Neutrophil (primary cell): ENCODE results near the gene GIMAP8.

Experiments used
- H3K27ac ChIP-seq: fragments of 200-600 bp; sonication (generic); 2 replicates; pipeline ENCODE4 v1.5.1; 2016; ENCODE audit warnings: mild to moderate bottlenecking, moderate library complexity
- H3K27me3 ChIP-seq: fragments of 200-600 bp; sonication (generic); 2 replicates; pipeline ENCODE4 v1.6.0; 2016; ENCODE audit warnings: mild to moderate bottlenecking
- H3K36me3 ChIP-seq: fragments of 200-600 bp; sonication (generic); 2 replicates; pipeline ENCODE4 v1.5.1; 2017
- H3K4me1 ChIP-seq, 2 experiments: fragments of 200-600 bp in 1 of 2; sonication (generic) in 1 of 2; 1 replicate in 1 of 2; 2 replicates in 1 of 2; pipeline versions ENCODE4 v1.5.1 to v1.6.1; 2013 to 2016; ENCODE audit warnings: low read depth in 1 of 2, low read length in 1 of 2, mild to moderate bottlenecking in 1 of 2, moderate library complexity in 1 of 2; ENCODE audit not compliant: control insufficient read depth in 1 of 2, insufficient read depth in 1 of 2
- H3K4me3 ChIP-seq, 2 experiments: fragments of 200-600 bp in 1 of 2; sonication (generic) in 1 of 2; 1 replicate in 1 of 2; 2 replicates in 1 of 2; pipeline ENCODE4 v1.5.1; 2013 to 2016; ENCODE audit warnings: low read depth in 1 of 2, low read length in 1 of 2, mild to moderate bottlenecking in 1 of 2, moderate library complexity in 1 of 2
- H3K9me3 ChIP-seq: fragments of 200-600 bp; sonication (generic); 2 replicates; pipeline ENCODE4 v1.5.1; 2016
- CTCF ChIP-seq: fragments of 200-600 bp; sonication (generic); IDR thresholded peaks from 2 replicates; pipeline ENCODE4 v1.5.1; 2016; ENCODE audit warnings: antibody characterized with exemption

Gene GIMAP8

GRCh38 chr7:150430465-150431085, 19.9 kb upstream of the GIMAP8 start:
- Histone ChIP-seq H3K27me3 (peaks cover 57% of the 10 kb centered on the region), H3K36me3 (no peaks in the 10 kb centered on the region), H3K9me3 (no peaks in the 10 kb centered on the region), H3K4me3 (no peak overlapping the region), H3K4me1 (peaks cover 0 to 4% of the 10 kb centered on the region in 2 experiments), H3K27ac (no peak overlapping the region)
- no peak for TF ChIP-seq CTCF

GRCh38 chr7:150431839-150432658, 18.4 kb upstream of the GIMAP8 start:
- no peak for TF ChIP-seq CTCF

GRCh38 chr7:150432915-150433892, 17.2 kb upstream of the GIMAP8 start:
- Histone ChIP-seq H3K27ac (no peak overlapping the region), H3K4me1 (peaks cover 0 to 4% of the 10 kb centered on the region in 2 experiments), H3K9me3 (no peaks in the 10 kb centered on the region), H3K36me3 (no peaks in the 10 kb centered on the region), H3K4me3 (no peak overlapping the region), H3K27me3 (peaks cover 53% of the 10 kb centered on the region)
- TF ChIP-seq CTCF = no peak

More at GRCh38 chr7:150431839-150432658, 18.4 kb upstream of the GIMAP8 start:
- Histone ChIP-seq H3K36me3 (no peaks in the 10 kb centered on the region), H3K27me3 (peaks cover 57% of the 10 kb centered on the region), H3K27ac (no peak overlapping the region), H3K4me1 (peaks cover 0 to 4% of the 10 kb centered on the region in 2 experiments), H3K4me3 (no peak overlapping the region), H3K9me3 (no peaks in the 10 kb centered on the region)

- no peak for TF ChIP-seq CTCF
- H3K4me1 ChIP-seq = peaks cover 0 to 4% of the 10 kb centered on the region in 2 experiments
- no peak overlapping the region for H3K27ac ChIP-seq
- H3K9me3 ChIP-seq = no peaks in the 10 kb centered on the region
- H3K4me3 ChIP-seq = no peak overlapping the region
- no peaks in the 10 kb centered on the region for H3K36me3 ChIP-seq
- H3K27me3 ChIP-seq = peaks cover 42% of the 10 kb centered on the region
These were observed 16.2 kb upstream of the GIMAP8 start for GRCh38 chr7:150434240-150434639.

- H3K4me1 ChIP-seq = peaks cover 0 to 4% of the 10 kb centered on the region in 2 experiments
- no peak for TF ChIP-seq CTCF
- no peaks in the 10 kb centered on the region for H3K36me3 ChIP-seq
- peaks cover 35% of the 10 kb centered on the region for H3K27me3 ChIP-seq
- no peak overlapping the region for H3K27ac ChIP-seq
- no peak overlapping the region for H3K4me3 ChIP-seq
- no peaks in the 10 kb centered on the region for H3K9me3 ChIP-seq
These were observed 15.4 kb upstream of the GIMAP8 start for GRCh38 chr7:150435047-150435389.
